ENCODE measurements around the gene METTL9. TPM values are rescaled to one million over a fixed set of nuclear protein-coding genes. Genes with fewer than 3 reads are reported as not detected.
A peak's percentile ranks its signal among the peaks of the same experiment; 100 is the strongest.

Gene METTL9
- total and polyA plus RNA-seq, 2 of the 13 experiments (the other 11 are each of a cell fraction or from before 2014, with no cell fraction given) = 123 to 204 TPM

DNA sequence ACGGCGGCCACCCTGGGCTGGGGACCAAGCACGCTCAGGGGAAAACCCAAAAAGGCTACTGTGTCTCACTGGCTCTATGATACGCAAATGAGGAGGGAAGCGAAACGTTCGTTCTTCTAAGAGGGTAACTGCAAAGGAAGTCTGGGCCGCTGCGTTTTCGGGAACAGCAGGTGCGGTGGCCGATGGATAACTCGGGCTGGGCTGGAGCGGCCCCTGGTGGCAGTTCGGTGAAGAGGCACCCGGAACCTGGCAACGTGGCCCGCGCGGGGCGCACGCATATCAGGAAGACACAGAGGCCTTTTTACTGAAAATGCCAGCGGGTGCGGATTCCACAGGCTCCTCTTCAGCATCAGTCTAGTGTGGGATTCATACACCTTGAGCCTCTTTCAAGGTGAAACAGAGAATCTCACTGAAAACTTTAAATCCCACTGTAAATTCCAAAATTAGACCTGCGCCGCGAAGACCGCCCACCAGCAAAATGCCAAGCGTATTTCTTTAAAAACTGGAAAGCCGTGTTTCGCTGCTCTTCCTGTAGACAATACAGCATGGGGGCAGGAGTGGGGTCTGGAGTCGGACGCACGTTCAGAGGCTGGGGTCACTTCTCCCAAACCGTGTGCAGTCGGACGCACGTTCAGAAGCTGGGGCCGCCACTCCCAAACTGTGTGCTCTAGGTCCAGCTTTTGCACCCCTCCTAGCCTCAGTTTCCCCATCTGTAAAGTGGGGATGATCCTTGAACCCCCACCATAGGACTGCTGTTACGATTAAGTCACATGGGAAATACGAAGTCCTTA lies 44.4 kb upstream of the METTL9 start:
- Histone ChIP-seq H3K36me3 (replicated peaks in 1 of 2; ENCODE audit: control insufficient read depth in 1 of 2, insufficient read depth in 2 of 2, low read length in 2 of 2) (no peaks in the 10 kb centered on the region), H4K20me1 (ENCODE audit: insufficient read depth, low read length) (no peaks in the 10 kb centered on the region), H3K4me3 (replicated peaks in 1 of 3; ENCODE audit: insufficient read depth in 1 of 3, low read depth in 2 of 3, low read length in 3 of 3) (peak overlapping the region; percentile 1 to 55 (median 2); a peak in 4 of 6 replicates), H3K9ac (ENCODE audit: insufficient read depth, low read depth, low read length) (peak overlapping the region; percentile 25; the same call in 1 of the 2 replicates), H3K9me3 (ENCODE audit: low read length) (no peaks in the 10 kb centered on the region), H3K4me2 (ENCODE audit: low read depth, low read length) (peak overlapping the region; percentile 76), H3K4me1 (ENCODE audit: insufficient read depth, low read length) (peaks cover 31% of the 10 kb centered on the region), H3K27ac (ENCODE audit: extremely low read length, insufficient read depth, low read length) (no peak overlapping the region), H3K27me3 (ENCODE audit: control insufficient read depth in 1 of 2, insufficient read depth in 2 of 2, low read length in 2 of 2) (peaks cover 16 to 58% of the 10 kb centered on the region in 2 experiments; a peak in 4 of 5 replicates), H2AFZ (ENCODE audit: low read length) (peak overlapping the region; percentile 74), H3K79me2 (ENCODE audit: insufficient read depth, low read length) (no peaks in the 10 kb centered on the region)
- in situ Hi-C loops (cut with HindIII; ENCODE audit: extremely low pct_ligation_motif_present, low pct_unique_long_range_greater_than_20kb) (loop anchor here (5.0 to 25.0 kb wide), 3 partner anchors 243 to 782 kb away; partner anchors contain the start of gene LDAF1), intact Hi-C loops (cut with micrococcal nuclease; ENCODE audit: unreplicated experiment) (loop anchor here (10.0 kb wide), 2 partner anchors 270 to 400 kb away; partner anchors contain the start of genes DNAH3 and LDAF1)
- FAIRE-seq (peak; percentile 23), ATAC-seq (peak; percentile 80), DNase-seq (ENCODE audit: low spot score) (peak; percentile 83)
- POLR2A ChIA-PET = no interaction called here
- BruUV-seq (replicated peaks) = no TSS peak
- CTCF ChIA-PET (ENCODE audit: low intra/inter-chr PET ratio, low total read pairs) = interaction anchor here (1.3 to 1.8 kb wide), 4 partner anchors 30 to 1394 kb away, joined by 3 to 15 read pairs (median 7); no protein-coding TSS in a partner anchor
- WGBS (ENCODE audit: low lambda C conversion rate) = 30% methylated on average over 41 of the region's 41 CpGs
- TF ChIP-seq ZNF180 (CRISPR knock-in tag; IDR thresholded peaks at IDR 0.05; ENCODE audit: borderline replicate concordance, low read depth) (peak; percentile 95), ZNF264 (CRISPR knock-in tag; IDR thresholded peaks at IDR 0.05) (peak; percentile 91), GPN1 (CRISPR knock-in tag; IDR thresholded peaks at IDR 0.05; ENCODE audit: borderline replicate concordance) (peak; percentile 13; the same call in 1 of the 2 replicates), FOXK1 (CRISPR knock-in tag; IDR thresholded peaks at IDR 0.05; ENCODE audit: borderline replicate concordance, low read depth) (peak; percentile 57; the same call in 1 of the 2 replicates), POLR2AphosphoS2 (IDR thresholded peaks at IDR 0.05; ENCODE audit: low read depth, low read length) (no peak), ZNF556 (CRISPR knock-in tag; IDR thresholded peaks at IDR 0.05; ENCODE audit: borderline replicate concordance) (0 out of 2 replicates have a peak, but pooled peaks have one; percentile 91), ASH2L (IDR thresholded peaks at IDR 0.05; ENCODE audit: insufficient read length, low read depth, low read length) (peak; percentile 66), HIVEP1 (CRISPR knock-in tag; IDR thresholded peaks at IDR 0.05) (peak; percentile 57; the same call in 1 of the 2 replicates), ZNF737 (CRISPR knock-in tag; IDR thresholded peaks at IDR 0.05; ENCODE audit: borderline replicate concordance) (no peak), FOXK2 (IDR thresholded peaks at IDR 0.05) (no peak), ZNF781 (CRISPR knock-in tag; IDR thresholded peaks at IDR 0.05; ENCODE audit: borderline replicate concordance, not compliant biosample characterization) (peak; percentile 86), PPARG (CRISPR knock-in tag; conservative IDR thresholded peaks at IDR 0.05) (peak; percentile 46; the same call in 1 of the 2 replicates)
- TF ChIP-seq, protein P1, sequence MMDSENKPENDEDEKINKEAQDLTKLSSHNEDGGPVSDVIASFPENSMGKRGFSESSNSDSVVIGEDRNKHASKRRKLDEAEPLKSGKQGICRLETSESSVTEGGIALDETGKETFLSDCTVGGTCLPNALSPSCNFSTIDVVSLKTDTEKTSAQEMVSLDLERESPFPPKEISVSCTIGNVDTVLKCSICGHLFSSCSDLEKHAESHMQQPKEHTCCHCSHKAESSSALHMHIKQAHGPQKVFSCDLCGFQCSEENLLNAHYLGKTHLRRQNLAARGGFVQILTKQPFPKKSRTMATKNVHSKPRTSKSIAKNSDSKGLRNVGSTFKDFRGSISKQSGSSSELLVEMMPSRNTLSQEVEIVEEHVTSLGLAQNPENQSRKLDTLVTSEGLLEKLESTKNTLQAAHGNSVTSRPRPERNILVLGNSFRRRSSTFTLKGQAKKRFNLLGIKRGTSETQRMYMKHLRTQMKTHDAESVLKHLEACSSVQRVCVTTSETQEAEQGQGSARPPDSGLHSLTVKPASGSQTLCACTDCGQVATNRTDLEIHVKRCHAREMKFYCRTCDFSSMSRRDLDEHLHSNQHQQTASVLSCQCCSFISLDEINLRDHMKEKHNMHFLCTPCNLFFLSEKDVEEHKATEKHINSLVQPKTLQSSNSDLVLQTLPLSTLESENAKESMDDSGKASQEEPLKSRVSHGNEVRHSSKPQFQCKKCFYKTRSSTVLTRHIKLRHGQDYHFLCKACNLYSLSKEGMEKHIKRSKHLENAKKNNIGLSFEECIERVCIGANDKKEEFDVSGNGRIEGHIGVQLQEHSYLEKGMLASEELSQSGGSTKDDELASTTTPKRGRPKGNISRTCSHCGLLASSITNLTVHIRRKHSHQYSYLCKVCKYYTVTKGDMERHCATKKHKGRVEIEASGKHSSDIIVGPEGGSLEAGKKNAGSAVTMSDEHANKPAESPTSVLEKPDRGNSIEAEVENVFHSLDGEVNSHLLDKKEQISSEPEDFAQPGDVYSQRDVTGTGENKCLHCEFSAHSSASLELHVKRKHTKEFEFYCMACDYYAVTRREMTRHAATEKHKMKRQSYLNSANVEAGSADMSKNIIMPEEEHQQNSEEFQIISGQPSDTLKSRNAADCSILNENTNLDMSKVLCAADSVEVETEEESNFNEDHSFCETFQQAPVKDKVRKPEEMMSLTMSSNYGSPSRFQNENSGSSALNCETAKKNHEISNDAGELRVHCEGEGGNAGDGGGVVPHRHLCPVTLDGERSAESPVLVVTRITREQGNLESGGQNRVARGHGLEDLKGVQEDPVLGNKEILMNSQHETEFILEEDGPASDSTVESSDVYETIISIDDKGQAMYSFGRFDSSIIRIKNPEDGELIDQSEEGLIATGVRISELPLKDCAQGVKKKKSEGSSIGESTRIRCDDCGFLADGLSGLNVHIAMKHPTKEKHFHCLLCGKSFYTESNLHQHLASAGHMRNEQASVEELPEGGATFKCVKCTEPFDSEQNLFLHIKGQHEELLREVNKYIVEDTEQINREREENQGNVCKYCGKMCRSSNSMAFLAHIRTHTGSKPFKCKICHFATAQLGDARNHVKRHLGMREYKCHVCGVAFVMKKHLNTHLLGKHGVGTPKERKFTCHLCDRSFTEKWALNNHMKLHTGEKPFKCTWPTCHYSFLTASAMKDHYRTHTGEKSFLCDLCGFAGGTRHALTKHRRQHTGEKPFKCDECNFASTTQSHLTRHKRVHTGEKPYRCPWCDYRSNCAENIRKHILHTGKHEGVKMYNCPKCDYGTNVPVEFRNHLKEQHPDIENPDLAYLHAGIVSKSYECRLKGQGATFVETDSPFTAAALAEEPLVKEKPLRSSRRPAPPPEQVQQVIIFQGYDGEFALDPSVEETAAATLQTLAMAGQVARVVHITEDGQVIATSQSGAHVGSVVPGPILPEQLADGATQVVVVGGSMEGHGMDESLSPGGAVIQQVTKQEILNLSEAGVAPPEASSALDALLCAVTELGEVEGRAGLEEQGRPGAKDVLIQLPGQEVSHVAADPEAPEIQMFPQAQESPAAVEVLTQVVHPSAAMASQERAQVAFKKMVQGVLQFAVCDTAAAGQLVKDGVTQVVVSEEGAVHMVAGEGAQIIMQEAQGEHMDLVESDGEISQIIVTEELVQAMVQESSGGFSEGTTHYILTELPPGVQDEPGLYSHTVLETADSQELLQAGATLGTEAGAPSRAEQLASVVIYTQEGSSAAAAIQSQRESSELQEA (CRISPR knock-in tag; IDR thresholded peaks at IDR 0.05; ENCODE audit: not compliant biosample characterization) = no peak
- TF ChIP-seq, protein P2, sequence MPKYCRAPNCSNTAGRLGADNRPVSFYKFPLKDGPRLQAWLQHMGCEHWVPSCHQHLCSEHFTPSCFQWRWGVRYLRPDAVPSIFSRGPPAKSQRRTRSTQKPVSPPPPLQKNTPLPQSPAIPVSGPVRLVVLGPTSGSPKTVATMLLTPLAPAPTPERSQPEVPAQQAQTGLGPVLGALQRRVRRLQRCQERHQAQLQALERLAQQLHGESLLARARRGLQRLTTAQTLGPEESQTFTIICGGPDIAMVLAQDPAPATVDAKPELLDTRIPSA (CRISPR knock-in tag; IDR thresholded peaks at IDR 0.05; ENCODE audit: borderline replicate concordance) = no peak; the same call in 1 of the 2 replicates

Data from HepG2 (cell line).